Right lobe of liver (tissue), 4 donors: ENCODE results near the gene B2M.

Experiments
- CTCF ChIP-seq, 4 donors: fragments of 200-600 bp in 3 of 4; fragments of 450-650 bp in 1 of 4; IDR thresholded peaks; one replicate each; pipeline versions ENCODE4 v1.5.1 to v1.8.0; 2016 to 2022; ENCODE audit warnings: antibody characterized with exemption in 4 of 4, mild to moderate bottlenecking in 2 of 4
- POLR2A ChIP-seq: fragments of 450-650 bp; IDR thresholded peaks from one replicate; pipeline ENCODE4 v1.6.1; 2017; ENCODE audit warnings: antibody characterized with exemption, mild to moderate bottlenecking
- donor health status: DM: no; HTN: no; CAD: no.
- donor health status: DM: no; HTN: no; CAD: no.
- donor health status: DM: no; HTN: yes; CAD: no.

DNA sequence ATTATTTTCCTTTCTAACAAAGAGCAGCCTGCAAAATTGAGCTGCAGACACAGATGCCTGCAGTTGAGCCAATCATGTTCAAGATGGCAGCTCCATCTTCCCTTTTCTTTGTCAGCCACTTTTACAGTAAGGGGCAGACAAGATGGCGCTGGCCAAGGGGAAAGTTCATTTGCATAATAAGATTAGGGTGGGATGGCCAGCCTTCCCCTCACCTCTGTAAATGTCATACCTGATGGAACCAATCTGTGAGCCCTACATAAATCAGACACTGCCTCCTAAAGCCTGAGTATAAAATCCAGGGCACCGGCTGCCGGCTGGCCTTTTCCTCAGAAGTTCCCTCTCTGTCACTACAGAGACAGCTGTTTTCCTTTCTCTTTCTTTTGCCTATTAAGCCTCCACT lies 16.0 kb upstream of the B2M start:
- TF ChIP-seq CTCF (IDR thresholded peaks at IDR 0.05) = no peak
- no peak for TF ChIP-seq POLR2A
